SK-N-MC (cell line): ENCODE results near the gene AKT2.

Experiments used
- EZH2 ChIP-seq: fragments of 200-600 bp; sonication (generic); IDR thresholded peaks from one replicate; pipeline ENCODE4 v1.6.1; 2017; ENCODE audit warnings: antibody characterized with exemption
- POLR2AphosphoS5 ChIP-seq: IDR thresholded peaks from 2 replicates; pipeline ENCODE4 v1.6.1; 2012; ENCODE audit warnings: mild to moderate bottlenecking, low read depth, low read length, borderline replicate concordance

- no peak for TF ChIP-seq EZH2
- no peak for TF ChIP-seq POLR2AphosphoS5
These were observed 15.5 kb upstream of the AKT2 start for GRCh38 chr19:40300668-40301067.
